NCI-H1105 treated with DMSO at 0.1 percent for 48 hours (cell line): ENCODE data around the gene MSANTD1.

ENCODE experiments used
- DNase-seq: peaks from one replicate; lab custom pipeline; 2025; lab: John Stamatoyannopoulos, UW

Gene MSANTD1

DNA sequence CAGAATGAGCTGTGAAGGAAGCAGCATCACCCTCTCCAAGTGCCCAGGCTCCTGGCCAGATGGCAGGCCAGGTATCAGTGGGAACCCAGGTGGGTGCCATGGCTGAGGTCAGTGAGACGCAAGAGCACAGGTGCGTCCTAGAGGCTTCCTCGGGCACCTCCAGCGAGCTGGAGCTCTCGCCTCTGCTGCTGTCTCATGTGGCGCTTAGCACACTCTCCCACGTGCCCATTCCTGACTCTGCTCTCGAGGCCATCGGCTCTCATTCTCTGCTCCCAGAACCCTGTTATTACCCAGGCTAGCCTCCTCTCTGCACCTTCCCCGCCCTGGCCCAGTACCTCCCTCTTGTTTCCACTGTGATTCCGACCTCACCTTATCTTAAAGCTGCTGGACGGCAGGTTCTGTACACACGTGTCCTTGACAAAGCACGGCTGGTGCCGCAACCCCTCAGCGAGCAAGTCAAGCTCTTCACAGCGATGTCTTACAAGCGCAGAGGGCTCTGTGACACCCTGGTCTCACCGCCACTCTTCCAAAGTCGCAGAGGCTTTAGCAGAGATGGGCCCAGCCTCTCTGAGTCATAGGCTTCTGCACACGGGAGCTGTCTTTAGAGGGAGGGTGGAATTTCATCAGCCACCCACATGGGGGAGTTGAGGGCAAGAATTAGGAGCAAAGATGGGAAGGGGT is 15.4 kb upstream of the MSANTD1 start:
- DNase-seq: no peak

DNA sequence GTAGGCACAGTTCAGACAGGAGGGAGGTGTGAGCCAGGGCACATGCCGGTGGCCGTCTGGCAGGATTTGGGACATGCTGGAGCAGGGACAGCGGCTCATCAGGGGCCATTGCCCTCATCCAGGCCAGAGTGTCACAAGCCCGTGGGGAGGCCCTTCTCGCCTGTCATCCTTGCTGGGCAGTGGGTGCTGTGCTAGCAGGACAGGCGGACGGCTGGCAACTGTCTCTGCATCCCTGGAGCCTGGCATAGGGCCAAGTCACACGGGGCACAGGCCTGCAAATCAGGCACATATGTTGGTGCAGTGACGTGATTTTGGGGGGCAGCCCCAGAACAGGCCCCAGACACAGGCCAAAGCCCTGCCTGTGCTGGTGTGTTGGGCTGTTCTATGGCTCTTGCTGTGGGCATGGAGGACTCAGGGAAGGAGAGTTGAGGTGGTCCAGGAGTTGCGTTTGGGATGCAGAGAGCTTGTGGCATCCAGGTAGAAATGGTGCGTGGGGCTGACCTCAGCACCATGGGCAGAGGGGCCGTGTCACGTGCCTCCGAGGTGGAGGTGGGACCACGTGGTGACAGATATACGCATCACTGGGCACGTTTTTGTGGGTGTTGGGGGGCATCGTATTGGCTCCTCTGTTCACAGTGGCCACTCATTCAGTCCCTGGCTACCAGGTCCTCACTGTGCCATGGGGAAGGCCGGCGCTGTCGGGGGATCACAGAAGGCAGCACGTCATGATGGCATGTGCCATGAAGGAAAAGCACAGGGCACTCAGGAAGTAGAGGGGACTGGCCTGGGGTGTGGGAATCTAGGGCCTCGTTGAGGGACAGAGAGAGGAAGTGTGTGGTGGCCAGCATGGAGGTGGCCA is 14.6 kb upstream of the MSANTD1 start:
- DNase-seq: no peak

- DNase-seq: no peak
Measured at GRCh38 chr4:3235030-3235345, 14.0 kb upstream of the MSANTD1 start.

DNA sequence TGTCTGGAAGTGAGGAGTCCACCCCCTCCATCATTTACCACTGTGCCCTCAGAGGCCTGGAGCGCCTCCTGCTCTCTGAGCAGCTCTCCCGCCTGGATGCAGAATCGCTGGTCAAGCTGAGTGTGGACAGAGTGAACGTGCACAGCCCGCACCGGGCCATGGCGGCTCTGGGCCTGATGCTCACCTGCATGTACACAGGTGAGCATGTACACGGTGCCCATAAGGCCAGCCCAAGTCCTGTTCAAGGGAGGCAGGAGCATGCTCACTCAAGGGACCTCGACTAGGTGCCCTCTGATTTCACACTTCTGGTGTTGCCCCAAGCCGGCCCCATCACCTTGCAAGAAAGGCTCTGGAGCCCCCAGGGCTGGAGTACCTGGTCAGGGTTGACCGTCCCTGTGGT is 13.4 kb upstream of the MSANTD1 start:
- no peak for DNase-seq

DNA sequence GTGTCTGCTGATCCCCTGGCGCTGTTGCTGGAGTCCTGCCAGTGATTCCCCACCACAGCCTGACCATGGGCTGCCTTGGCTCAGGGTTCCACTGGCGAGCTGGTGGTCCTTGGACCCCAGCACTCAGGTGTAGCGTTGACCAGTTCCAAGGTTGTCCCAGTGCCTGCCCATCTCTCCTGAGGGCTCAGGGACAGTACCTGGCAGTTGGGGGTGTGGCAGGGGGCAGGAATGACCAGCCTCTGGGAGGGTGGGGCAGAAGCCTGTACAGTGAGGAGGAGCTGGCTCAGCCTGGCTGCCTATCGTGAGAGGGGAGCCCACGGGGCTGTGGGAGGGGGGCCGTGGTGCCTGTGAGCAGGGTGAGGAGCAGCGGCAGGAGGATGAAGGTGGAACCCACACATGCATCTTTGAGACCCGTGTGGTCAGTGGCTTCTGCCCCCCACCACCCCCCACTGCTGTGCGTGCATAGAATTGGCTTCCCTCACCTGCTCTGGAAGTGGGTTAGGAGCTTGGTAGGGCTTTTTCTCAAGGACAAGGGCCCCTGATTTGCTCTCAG is 12.6 kb upstream of the MSANTD1 start:
- DNase-seq: no peak

- DNase-seq: no peak
Measured at GRCh38 chr4:3237266-3237665, 11.7 kb upstream of the MSANTD1 start.

DNA sequence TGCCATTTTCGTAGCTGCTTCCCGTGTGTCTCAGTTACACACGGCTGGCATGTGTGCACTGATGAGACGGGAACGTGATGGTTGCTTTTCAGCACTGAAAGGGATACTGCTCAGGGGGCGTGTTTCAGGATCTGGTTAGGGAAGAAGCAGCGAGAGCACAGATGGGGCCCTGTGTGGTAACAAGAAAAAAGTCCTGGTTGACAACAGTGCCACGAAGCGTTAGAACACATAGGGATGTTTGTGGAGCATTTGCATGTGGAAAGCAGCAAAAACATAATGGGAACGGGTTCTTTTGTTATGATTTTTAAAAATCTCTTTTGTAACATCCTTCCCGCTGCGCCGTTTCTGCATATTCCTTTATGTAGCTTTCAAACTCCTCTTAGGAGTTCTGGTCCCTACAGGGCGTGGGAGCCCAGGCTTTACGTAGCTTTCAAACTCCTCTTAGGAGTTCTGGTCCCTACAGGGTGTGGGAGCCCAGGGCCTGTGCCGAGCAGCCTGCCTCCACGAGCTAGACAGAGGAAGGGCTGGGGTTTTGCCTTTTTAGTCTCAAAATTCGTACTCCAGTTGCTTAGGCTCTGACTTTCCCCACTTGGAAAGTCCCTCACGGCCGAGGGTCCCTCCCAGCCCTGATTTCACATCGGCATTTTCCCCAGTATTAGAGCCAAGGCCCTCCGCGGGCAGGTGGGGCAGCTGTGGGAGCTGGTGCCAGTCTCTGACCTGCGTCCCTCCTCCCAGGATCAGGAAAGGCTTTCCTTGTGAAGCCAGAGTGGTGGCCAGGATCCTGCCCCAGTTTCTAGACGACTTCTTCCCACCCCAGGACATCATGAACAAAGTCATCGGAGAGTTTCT is 11.0 kb upstream of the MSANTD1 start:
- DNase-seq: no peak

- DNase-seq: no peak
Measured at GRCh38 chr4:3238721-3239120, 10.2 kb upstream of the MSANTD1 start.

- DNase-seq: no peak
Measured at GRCh38 chr4:3239303-3239702, 9.7 kb upstream of the MSANTD1 start.

DNA sequence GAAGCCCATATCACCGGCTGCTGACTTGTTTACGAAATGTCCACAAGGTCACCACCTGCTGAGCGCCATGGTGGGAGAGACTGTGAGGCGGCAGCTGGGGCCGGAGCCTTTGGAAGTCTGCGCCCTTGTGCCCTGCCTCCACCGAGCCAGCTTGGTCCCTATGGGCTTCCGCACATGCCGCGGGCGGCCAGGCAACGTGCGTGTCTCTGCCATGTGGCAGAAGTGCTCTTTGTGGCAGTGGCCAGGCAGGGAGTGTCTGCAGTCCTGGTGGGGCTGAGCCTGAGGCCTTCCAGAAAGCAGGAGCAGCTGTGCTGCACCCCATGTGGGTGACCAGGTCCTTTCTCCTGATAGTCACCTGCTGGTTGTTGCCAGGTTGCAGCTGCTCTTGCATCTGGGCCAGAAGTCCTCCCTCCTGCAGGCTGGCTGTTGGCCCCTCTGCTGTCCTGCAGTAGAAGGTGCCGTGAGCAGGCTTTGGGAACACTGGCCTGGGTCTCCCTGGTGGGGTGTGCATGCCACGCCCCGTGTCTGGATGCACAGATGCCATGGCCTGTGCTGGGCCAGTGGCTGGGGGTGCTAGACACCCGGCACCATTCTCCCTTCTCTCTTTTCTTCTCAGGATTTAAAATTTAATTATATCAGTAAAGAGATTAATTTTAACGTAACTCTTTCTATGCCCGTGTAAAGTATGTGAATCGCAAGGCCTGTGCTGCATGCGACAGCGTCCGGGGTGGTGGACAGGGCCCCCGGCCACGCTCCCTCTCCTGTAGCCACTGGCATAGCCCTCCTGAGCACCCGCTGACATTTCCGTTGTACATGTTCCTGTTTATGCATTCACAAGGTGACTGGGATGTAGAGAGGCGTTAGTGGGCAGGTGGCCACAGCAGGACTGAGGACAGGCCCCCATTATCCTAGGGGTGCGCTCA is 8.7 kb upstream of the MSANTD1 start:
- no peak for DNase-seq

- no peak for DNase-seq
Measured at GRCh38 chr4:3240936-3241522, 7.9 kb upstream of the MSANTD1 start.

GRCh38 chr4:3241898-3242524 is 6.9 kb upstream of the MSANTD1 start:
- no peak for DNase-seq

- no peak for DNase-seq
Measured at GRCh38 chr4:3243136-3243780, 5.7 kb upstream of the MSANTD1 start.

DNA sequence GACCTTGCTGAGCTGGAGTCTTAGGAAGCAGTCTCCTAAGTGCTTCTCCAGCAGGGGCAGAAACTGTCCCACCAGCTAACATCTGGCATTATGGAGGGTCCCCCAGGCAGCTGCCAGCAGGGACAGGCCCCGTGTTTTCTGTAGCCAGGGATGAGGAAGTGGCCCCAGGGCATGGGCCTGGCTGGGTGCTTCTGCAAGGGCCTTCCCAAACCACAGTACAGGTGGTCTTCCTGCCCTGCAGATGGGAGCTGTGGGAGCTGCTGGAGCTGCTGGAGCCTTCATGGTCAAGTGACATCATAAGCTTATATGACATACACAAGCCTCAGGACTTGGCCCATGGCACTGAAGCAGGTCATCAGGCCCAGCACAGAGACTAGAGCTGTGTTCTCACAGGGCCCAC is 5.0 kb upstream of the MSANTD1 start:
- DNase-seq: no peak

DNA sequence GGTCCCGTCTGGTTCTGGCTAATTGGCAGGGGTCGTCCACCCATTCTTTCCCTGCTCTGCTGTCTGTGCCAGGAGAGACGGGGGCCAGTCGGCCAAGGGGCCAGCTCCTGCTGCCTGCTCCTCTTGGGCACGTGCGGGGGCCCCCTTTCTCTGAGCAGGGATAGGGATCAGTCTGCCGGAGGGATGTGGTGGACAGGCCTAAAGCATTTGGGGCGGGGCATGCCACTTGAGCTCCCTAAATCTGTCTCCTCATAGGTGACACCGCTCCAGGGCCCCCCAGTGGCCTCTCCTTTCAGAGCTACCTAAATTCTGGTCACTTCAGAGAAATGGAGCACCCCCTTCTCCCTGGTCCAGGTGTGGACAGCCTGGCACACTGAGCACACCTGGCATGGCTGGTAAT is 4.2 kb upstream of the MSANTD1 start:
- DNase-seq: no peak

GRCh38 chr4:3245676-3246075 is 3.3 kb upstream of the MSANTD1 start:
- DNase-seq: no peak

- DNase-seq: no peak
Measured at GRCh38 chr4:3246458-3247398, 2.2 kb upstream of the MSANTD1 start.

DNA sequence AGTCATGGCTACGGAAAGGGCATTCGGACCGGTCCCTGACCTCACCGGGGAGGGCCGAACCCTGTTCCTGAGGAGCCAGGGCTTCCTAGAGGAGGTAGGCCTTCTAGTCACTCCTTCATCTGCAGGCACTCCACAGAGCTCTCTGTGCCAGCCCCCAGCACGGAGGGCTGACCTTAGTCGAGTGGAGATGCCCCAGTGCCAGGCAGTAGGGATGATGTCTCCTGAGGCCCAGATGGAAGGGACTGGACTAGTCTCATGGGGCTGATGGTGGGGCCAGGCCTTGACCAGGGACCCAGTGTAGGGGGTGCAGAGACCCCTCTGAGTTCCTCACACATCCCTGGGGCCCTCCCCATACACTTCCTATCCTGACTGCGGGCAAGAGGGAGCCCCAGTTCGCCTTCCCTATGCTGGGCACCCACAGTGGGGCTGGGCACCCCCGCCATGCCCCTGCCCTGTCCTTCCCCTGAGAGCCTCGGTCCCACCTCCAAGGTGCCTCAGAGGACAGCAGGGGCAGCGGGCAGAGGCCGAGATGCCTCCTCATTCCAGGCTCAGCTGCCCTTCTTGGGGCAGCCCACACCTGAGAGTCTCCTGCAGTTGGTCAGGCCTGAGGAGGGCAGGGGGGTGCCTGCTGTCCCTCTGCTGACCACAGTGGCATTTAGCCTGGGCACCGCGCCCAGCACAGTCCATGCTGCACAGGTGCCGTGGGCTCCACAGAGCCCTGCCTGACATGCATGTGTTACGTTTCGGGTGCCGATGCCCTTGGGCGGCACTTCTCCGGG is 1.4 kb upstream of the MSANTD1 start:
- DNase-seq: no peak
